Amygdala (tissue), 56 donors: ENCODE data around the gene PRX.

Experiments
- DNase-seq, 56 donors: peaks; one replicate each; lab custom pipeline; 2025; lab: John Stamatoyannopoulos, UW

PRX gene

GRCh38 chr19:40393894-40394815 lies 19.0 kb downstream of the PRX start:
- DNase-seq, result no peak

GRCh38 chr19:40392894-40393517 lies 20.2 kb downstream of the PRX start:
- DNase-seq, result no peak

- DNase-seq, result no peak
These were observed 21.1 kb downstream of the PRX start for GRCh38 chr19:40392123-40392522.

GRCh38 chr19:40390084-40390742 lies 23.0 kb downstream of the PRX start, which contains the start of gene HIPK4:
HIPK4 (minus strand) TSS chr19:40390181; CDS start chr19:40389902, 279 bp downstream.
- DNase-seq, result no peak

GRCh38 chr19:40389404-40390083 lies 23.6 kb downstream of the PRX start:
- no peak for DNase-seq

GRCh38 chr19:40388481-40388880 lies 24.7 kb downstream of the PRX start:
- no peak for DNase-seq

- DNase-seq, result no peak
These were observed 26.0 kb downstream of the PRX start for GRCh38 chr19:40387155-40387554.

- DNase-seq, result no peak
These were observed 29.4 kb downstream of the PRX start for GRCh38 chr19:40383668-40384248.

- DNase-seq, result no peak
These were observed 31.9 kb downstream of the PRX start for GRCh38 chr19:40381321-40381720.

- peak in 1 of 56 donors; percentile 10 for DNase-seq
These were observed 32.8 kb downstream of the PRX start for GRCh38 chr19:40380199-40381037.

GRCh38 chr19:40379446-40380198 lies 33.6 kb downstream of the PRX start:
- DNase-seq, result no peak

GRCh38 chr19:40378509-40378908 lies 34.7 kb downstream of the PRX start:
- peak in 1 of 56 donors; percentile 16 for DNase-seq

- no peak for DNase-seq
These were observed 35.2 kb downstream of the PRX start for GRCh38 chr19:40377876-40378385.

- DNase-seq, result no peak
These were observed 36.8 kb downstream of the PRX start for GRCh38 chr19:40376286-40376862.

- no peak for DNase-seq
These were observed 39.1 kb downstream of the PRX start for GRCh38 chr19:40374084-40374483.

GRCh38 chr19:40371802-40372122 lies 41.4 kb downstream of the PRX start:
- DNase-seq, result no peak

GRCh38 chr19:40370997-40371801 lies 42.0 kb downstream of the PRX start:
- no peak for DNase-seq
